ENCODE results near the gene PHLPP2.

PHLPP2 gene

GRCh38 chr16:71734511-71734910, 10.0 kb upstream of the PHLPP2 start:
- DNase-seq (no peak), ATAC-seq (replicated peaks) (no peak)
- Mint-ChIP-seq H3K36me3 (peaks cover 40 to 52% of the 10 kb centered on the region in 2 donors), H3K27ac (no peak overlapping the region), H3K27me3 (no peaks in the 10 kb centered on the region), H3K9me3 (no peaks in the 10 kb centered on the region), H3K4me3 (no peak overlapping the region), H3K4me1 (peaks cover 3% of the 10 kb centered on the region in 2 donors)

GRCh38 chr16:71732587-71732986, 8.1 kb upstream of the PHLPP2 start:
- Mint-ChIP-seq H3K27me3 (no peaks in the 10 kb centered on the region), H3K4me1 (peaks cover 7 to 18% of the 10 kb centered on the region in 2 donors), H3K4me3 (no peak overlapping the region), H3K36me3 (peaks cover 34 to 46% of the 10 kb centered on the region in 2 donors), H3K27ac (peak overlapping the region; percentile 66), H3K9me3 (no peaks in the 10 kb centered on the region)
- DNase-seq (no peak), ATAC-seq (replicated peaks) (no peak)

- Mint-ChIP-seq H3K27ac (peak overlapping the region; percentile 56), H3K27me3 (no peaks in the 10 kb centered on the region), H3K4me3 (no peak overlapping the region), H3K4me1 (peaks cover 24 to 50% of the 10 kb centered on the region in 2 donors), H3K9me3 (no peaks in the 10 kb centered on the region), H3K36me3 (peaks cover 11 to 21% of the 10 kb centered on the region in 2 donors)
- DNase-seq (peak; percentile 23), ATAC-seq (replicated peaks) (peak; percentile 29 to 35)
Observed at GRCh38 chr16:71727551-71728324, 3.2 kb upstream of the PHLPP2 start.

GRCh38 chr16:71726476-71727315, 2.2 kb upstream of the PHLPP2 start:
- H3K9me3 Mint-ChIP-seq: no peaks in the 10 kb centered on the region
- peaks cover 27 to 54% of the 10 kb centered on the region in 2 donors for H3K4me1 Mint-ChIP-seq
- peaks cover 6 to 14% of the 10 kb centered on the region in 2 donors for H3K36me3 Mint-ChIP-seq
- H3K27ac Mint-ChIP-seq: peak overlapping the region; percentile 47
- ATAC-seq (replicated peaks): no peak
- no peak overlapping the region for H3K4me3 Mint-ChIP-seq
- H3K27me3 Mint-ChIP-seq: no peaks in the 10 kb centered on the region
- no peak for DNase-seq

GRCh38 chr16:71723537-71724319, 773 bp downstream of the PHLPP2 start:
- peak overlapping the region; percentile 82 to 83 for H3K4me3 Mint-ChIP-seq
- H3K36me3 Mint-ChIP-seq: no peaks in the 10 kb centered on the region
- no peaks in the 10 kb centered on the region for H3K27me3 Mint-ChIP-seq
- ATAC-seq (replicated peaks): peak; percentile 74 to 84
- no peaks in the 10 kb centered on the region for H3K9me3 Mint-ChIP-seq
- DNase-seq: peak; percentile 71
- H3K4me1 Mint-ChIP-seq: peaks cover 23 to 48% of the 10 kb centered on the region in 2 donors
- H3K27ac Mint-ChIP-seq: peak overlapping the region; percentile 90

DNA sequence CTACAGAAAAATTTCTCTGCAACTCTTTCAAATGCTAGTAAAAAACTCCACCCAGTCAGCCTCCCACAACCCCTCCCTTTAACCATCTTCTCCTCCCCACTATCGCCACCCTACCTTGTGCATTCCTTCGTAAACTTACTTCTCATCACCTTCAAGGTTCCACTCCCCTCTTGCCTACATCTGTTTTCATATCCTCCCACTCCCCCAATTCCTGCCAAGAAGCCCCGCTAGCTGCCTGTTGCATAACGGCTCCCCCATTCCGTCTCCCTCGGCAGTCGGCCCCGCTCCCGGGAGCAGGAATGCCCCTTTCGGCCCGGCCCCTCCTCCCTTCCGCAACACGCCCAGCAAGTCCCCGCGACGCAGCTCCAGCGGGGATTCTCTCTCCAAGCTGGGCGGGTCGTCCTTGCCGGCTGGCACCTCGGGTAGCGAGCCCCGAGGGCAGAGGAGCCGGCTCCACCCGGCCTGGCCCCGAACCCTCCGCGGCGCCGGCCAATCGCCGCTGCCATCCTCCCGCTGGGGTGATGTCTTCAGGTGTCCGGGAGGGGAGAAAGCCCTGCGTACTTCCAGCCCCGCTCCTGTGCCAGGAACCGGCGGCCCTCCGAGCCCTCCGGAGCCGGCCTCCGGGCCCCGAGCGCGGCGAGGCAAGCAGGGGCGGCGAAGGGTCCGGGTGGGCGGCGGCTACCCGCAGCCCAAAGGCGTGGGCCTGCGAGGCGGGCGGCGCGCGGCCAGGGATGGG, 1.5 kb downstream of the PHLPP2 start:
- DNase-seq (peak; percentile 47), ATAC-seq (replicated peaks) (peak; percentile 52 to 61)
- H3K27me3 Mint-ChIP-seq: no peaks in the 10 kb centered on the region
- no peaks in the 10 kb centered on the region for H3K9me3 Mint-ChIP-seq
- H3K36me3 Mint-ChIP-seq: no peaks in the 10 kb centered on the region
- H3K4me1 Mint-ChIP-seq: peaks cover 23 to 40% of the 10 kb centered on the region in 2 donors
- H3K27ac Mint-ChIP-seq: peak overlapping the region; percentile 85
- H3K4me3 Mint-ChIP-seq: peak overlapping the region; percentile 87 to 93

GRCh38 chr16:71721066-71721740, 3.3 kb downstream of the PHLPP2 start:
- Mint-ChIP-seq H3K27ac (no peak overlapping the region), H3K36me3 (peaks cover 1 to 4% of the 10 kb centered on the region in 2 donors), H3K9me3 (no peaks in the 10 kb centered on the region), H3K27me3 (no peaks in the 10 kb centered on the region), H3K4me1 (peaks cover 12 to 28% of the 10 kb centered on the region in 2 donors), H3K4me3 (no peak overlapping the region)
- DNase-seq (no peak), ATAC-seq (replicated peaks) (no peak)

GRCh38 chr16:71712501-71712900, 12.0 kb downstream of the PHLPP2 start:
- H3K36me3 Mint-ChIP-seq: peaks cover 6 to 8% of the 10 kb centered on the region in 2 donors

DNA sequence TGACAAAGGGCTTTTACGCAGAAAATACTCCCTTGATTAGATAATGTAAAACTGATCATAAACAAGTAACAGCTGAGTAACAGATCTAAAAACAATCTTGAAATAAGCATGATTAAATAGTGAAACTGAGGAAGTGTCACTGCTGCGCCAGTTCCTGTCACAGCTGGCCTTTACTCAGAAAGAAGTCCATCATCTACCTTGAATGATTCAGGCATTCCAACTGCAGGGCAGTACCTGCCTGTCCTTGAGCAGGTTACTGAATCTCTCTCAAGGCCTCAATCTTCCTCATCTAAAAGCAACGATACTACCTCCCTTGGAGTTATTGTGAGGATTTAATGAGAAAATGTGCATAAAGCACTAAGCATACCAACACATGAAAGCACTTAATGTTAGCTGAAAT, 12.7 kb downstream of the PHLPP2 start:
- no peaks in the 10 kb centered on the region for H3K9me3 Mint-ChIP-seq
- ATAC-seq (replicated peaks) (no peak), DNase-seq (no peak)
- H3K4me1 Mint-ChIP-seq: peaks cover 3 to 7% of the 10 kb centered on the region in 2 donors
- no peaks in the 10 kb centered on the region for H3K27me3 Mint-ChIP-seq
- H3K4me3 Mint-ChIP-seq: no peak overlapping the region
- H3K36me3 Mint-ChIP-seq: peaks cover 6 to 8% of the 10 kb centered on the region in 2 donors
- H3K27ac Mint-ChIP-seq: no peak overlapping the region

More at GRCh38 chr16:71712501-71712900, 12.0 kb downstream of the PHLPP2 start:
- no peak overlapping the region for H3K27ac Mint-ChIP-seq
- H3K4me1 Mint-ChIP-seq: peaks cover 3 to 7% of the 10 kb centered on the region in 2 donors
- H3K4me3 Mint-ChIP-seq: no peak overlapping the region
- no peaks in the 10 kb centered on the region for H3K9me3 Mint-ChIP-seq
- ATAC-seq (replicated peaks): no peak
- DNase-seq: no peak
- no peaks in the 10 kb centered on the region for H3K27me3 Mint-ChIP-seq

GRCh38 chr16:71709229-71709781, 15.2 kb downstream of the PHLPP2 start:
- no peaks in the 10 kb centered on the region for H3K27me3 Mint-ChIP-seq
- ATAC-seq (replicated peaks) (no peak), DNase-seq (no peak)
- no peak overlapping the region for H3K27ac Mint-ChIP-seq
- H3K36me3 Mint-ChIP-seq: no peaks in the 10 kb centered on the region
- no peak overlapping the region for H3K4me3 Mint-ChIP-seq
- no peaks in the 10 kb centered on the region for H3K9me3 Mint-ChIP-seq
- H3K4me1 Mint-ChIP-seq: peaks cover 0 to 2% of the 10 kb centered on the region in 2 donors

GRCh38 chr16:71708696-71709095, 15.8 kb downstream of the PHLPP2 start:
- Mint-ChIP-seq H3K36me3 (no peaks in the 10 kb centered on the region), H3K4me1 (peaks cover 0 to 2% of the 10 kb centered on the region in 2 donors), H3K4me3 (no peak overlapping the region), H3K9me3 (no peaks in the 10 kb centered on the region), H3K27me3 (no peaks in the 10 kb centered on the region), H3K27ac (no peak overlapping the region)
- DNase-seq (no peak), ATAC-seq (replicated peaks) (no peak)

GRCh38 chr16:71707199-71707598, 17.3 kb downstream of the PHLPP2 start:
- no peak for ATAC-seq (replicated peaks)
- peaks cover 0 to 2% of the 10 kb centered on the region in 2 donors for H3K4me1 Mint-ChIP-seq
- DNase-seq: no peak
- H3K36me3 Mint-ChIP-seq: no peaks in the 10 kb centered on the region
- H3K27me3 Mint-ChIP-seq: no peaks in the 10 kb centered on the region
- H3K9me3 Mint-ChIP-seq: no peaks in the 10 kb centered on the region
- H3K27ac Mint-ChIP-seq: no peak overlapping the region
- H3K4me3 Mint-ChIP-seq: no peak overlapping the region

- DNase-seq (no peak), ATAC-seq (replicated peaks) (no peak)
- no peaks in the 10 kb centered on the region for H3K4me1 Mint-ChIP-seq
- H3K27ac Mint-ChIP-seq: no peak overlapping the region
- no peaks in the 10 kb centered on the region for H3K27me3 Mint-ChIP-seq
- H3K36me3 Mint-ChIP-seq: no peaks in the 10 kb centered on the region
- H3K9me3 Mint-ChIP-seq: no peaks in the 10 kb centered on the region
- no peak overlapping the region for H3K4me3 Mint-ChIP-seq
Observed at GRCh38 chr16:71706046-71706445, 18.5 kb downstream of the PHLPP2 start.
